HG03571 (cell line): ENCODE results near the gene GSTM1.

Source experiments
- ATAC-seq: cut with Tn5 transposase; IDR thresholded peaks from one replicate; pipeline ENCODE4 v1.9.1; 2021; ENCODE audit not compliant: unreplicated experiment

GSTM1 gene

GRCh38 chr1:109726007-109726406, 38.4 kb downstream of the GSTM1 start:
- no peak for ATAC-seq

GRCh38 chr1:109726728-109727373, 39.2 kb downstream of the GSTM1 start:
- no peak for ATAC-seq

- ATAC-seq, result no peak
Measured at GRCh38 chr1:109728870-109729269, 41.3 kb downstream of the GSTM1 start.

GRCh38 chr1:109730666-109731065, 43.0 kb downstream of the GSTM1 start:
- no peak for ATAC-seq

GRCh38 chr1:109732390-109732881, 44.8 kb downstream of the GSTM1 start:
- no peak for ATAC-seq

GRCh38 chr1:109733236-109733870, 45.7 kb downstream of the GSTM1 start:
- no peak for ATAC-seq

- ATAC-seq, result peak; percentile 76
Measured at GRCh38 chr1:109739738-109740614, 52.4 kb downstream of the GSTM1 start.

- ATAC-seq, result peak; percentile 16
Measured at GRCh38 chr1:109740615-109741373, 53.2 kb downstream of the GSTM1 start, which contains the start of gene GSTM3. Gene GSTM3 (minus strand): TSS chr1:109741038. CDS start chr1:109740287, 751 bp downstream.
